Activated naive CD4-positive, alpha-beta T cell treated with anti-CD3 and anti-CD28 coated beads, Interleukin-2, amount 10 ng/mL, durations not matched to agents 7 days and 5 days (primary cell): ENCODE measurements around the gene GREB1.

ENCODE experiments used
- CTCF ChIA-PET: fragments of 350-600 bp; sonication (Branson Sonifier 250); formaldehyde crosslinking; loops from one replicate; lab custom pipeline; 2021; ENCODE audit warnings: antibody characterized with exemption; lab: Charles Lee
- DNase-seq: peaks from one replicate; pipeline ENCODE4 v3.0.0-alpha.2; 2020
- H3K27ac Mint-ChIP-seq: one replicate; pipeline ENCODE4 v1.8.0; 2021; ENCODE audit warnings: mild to moderate bottlenecking, moderate library complexity, mixed read lengths
- H3K27me3 Mint-ChIP-seq: one replicate; pipeline ENCODE4 v1.8.0; 2021; ENCODE audit warnings: mild to moderate bottlenecking, mixed read lengths
- H3K36me3 Mint-ChIP-seq: one replicate; pipeline ENCODE4 v1.8.0; 2021; ENCODE audit warnings: mixed read lengths
- H3K4me1 Mint-ChIP-seq: one replicate; pipeline ENCODE4 v1.8.0; 2021; ENCODE audit warnings: mixed read lengths
- H3K4me3 Mint-ChIP-seq: one replicate; pipeline ENCODE4 v1.8.0; 2021; ENCODE audit warnings: mild to moderate bottlenecking, moderate library complexity, mixed read lengths
- H3K9me3 Mint-ChIP-seq: one replicate; pipeline ENCODE4 v1.8.0; 2021; ENCODE audit warnings: mixed read lengths

Gene GREB1

GRCh38 chr2:11503354-11503927 is 30.4 kb upstream of the GREB1 start:
- Mint-ChIP-seq H3K27me3 (peaks cover 16% of the 10 kb centered on the region), H3K36me3 (no peaks in the 10 kb centered on the region), H3K27ac (no peak overlapping the region), H3K4me3 (no peak overlapping the region), H3K9me3 (peaks cover 2% of the 10 kb centered on the region), H3K4me1 (peaks cover 4% of the 10 kb centered on the region)
- CTCF ChIA-PET, result no interaction called here
- DNase-seq, result no peak

- H3K27ac Mint-ChIP-seq, result no peak overlapping the region
- peaks cover under 1% of the 10 kb centered on the region for H3K4me1 Mint-ChIP-seq
- no peaks in the 10 kb centered on the region for H3K36me3 Mint-ChIP-seq
- CTCF ChIA-PET, result no interaction called here
- H3K27me3 Mint-ChIP-seq, result peaks cover 17% of the 10 kb centered on the region
- no peak overlapping the region for H3K4me3 Mint-ChIP-seq
- DNase-seq, result no peak
- peaks cover 2% of the 10 kb centered on the region for H3K9me3 Mint-ChIP-seq
Measured at GRCh38 chr2:11505652-11506610, 27.9 kb upstream of the GREB1 start.

- Mint-ChIP-seq H3K36me3 (no peaks in the 10 kb centered on the region), H3K9me3 (peaks cover 2% of the 10 kb centered on the region), H3K4me1 (no peaks in the 10 kb centered on the region), H3K27ac (no peak overlapping the region), H3K4me3 (no peak overlapping the region), H3K27me3 (peaks cover 23% of the 10 kb centered on the region)
- no peak for DNase-seq
- CTCF ChIA-PET, result no interaction called here
Measured at GRCh38 chr2:11506611-11506969, 27.3 kb upstream of the GREB1 start.

GRCh38 chr2:11507517-11507916 is 26.3 kb upstream of the GREB1 start:
- H3K4me3 Mint-ChIP-seq, result no peak overlapping the region

GRCh38 chr2:11508279-11508678 is 25.6 kb upstream of the GREB1 start:
- Mint-ChIP-seq H3K27me3 (peaks cover 21% of the 10 kb centered on the region), H3K36me3 (no peaks in the 10 kb centered on the region), H3K9me3 (peaks cover 2% of the 10 kb centered on the region), H3K27ac (no peak overlapping the region), H3K4me1 (no peaks in the 10 kb centered on the region), H3K4me3 (no peak overlapping the region)
- DNase-seq, result no peak
- CTCF ChIA-PET, result no interaction called here

More at GRCh38 chr2:11507517-11507916, 26.3 kb upstream of the GREB1 start:
- Mint-ChIP-seq H3K36me3 (no peaks in the 10 kb centered on the region), H3K4me1 (no peaks in the 10 kb centered on the region), H3K9me3 (peaks cover 2% of the 10 kb centered on the region), H3K27me3 (peaks cover 25% of the 10 kb centered on the region), H3K27ac (no peak overlapping the region)
- CTCF ChIA-PET, result no interaction called here
- DNase-seq, result no peak

GRCh38 chr2:11509657-11510360 is 24.0 kb upstream of the GREB1 start:
- Mint-ChIP-seq H3K27ac (no peak overlapping the region), H3K4me1 (no peaks in the 10 kb centered on the region), H3K4me3 (no peak overlapping the region), H3K9me3 (no peaks in the 10 kb centered on the region), H3K27me3 (peaks cover 22% of the 10 kb centered on the region), H3K36me3 (no peaks in the 10 kb centered on the region)
- CTCF ChIA-PET, result no interaction called here
- DNase-seq, result no peak

- H3K27me3 Mint-ChIP-seq, result peaks cover 25% of the 10 kb centered on the region
- no peaks in the 10 kb centered on the region for H3K36me3 Mint-ChIP-seq
- CTCF ChIA-PET, result interaction anchor here (0.6 to 1.2 kb wide), 3 partner anchors 17 to 546 kb away, joined by 3 read pairs; no protein-coding TSS in a partner anchor
- H3K4me3 Mint-ChIP-seq, result no peak overlapping the region
- H3K9me3 Mint-ChIP-seq, result no peaks in the 10 kb centered on the region
- H3K27ac Mint-ChIP-seq, result no peak overlapping the region
- DNase-seq, result no peak
- no peaks in the 10 kb centered on the region for H3K4me1 Mint-ChIP-seq
Measured at GRCh38 chr2:11512431-11512830, 21.4 kb upstream of the GREB1 start.

GRCh38 chr2:11513319-11513718 is 20.5 kb upstream of the GREB1 start:
- Mint-ChIP-seq H3K27me3 (peaks cover 25% of the 10 kb centered on the region), H3K4me3 (no peak overlapping the region), H3K27ac (no peak overlapping the region), H3K36me3 (no peaks in the 10 kb centered on the region), H3K4me1 (no peaks in the 10 kb centered on the region), H3K9me3 (no peaks in the 10 kb centered on the region)
- CTCF ChIA-PET, result no interaction called here
- no peak for DNase-seq

- no peaks in the 10 kb centered on the region for H3K36me3 Mint-ChIP-seq
- H3K27me3 Mint-ChIP-seq, result peaks cover 25% of the 10 kb centered on the region
- H3K4me1 Mint-ChIP-seq, result no peaks in the 10 kb centered on the region
- DNase-seq, result no peak
- CTCF ChIA-PET, result no interaction called here
- H3K9me3 Mint-ChIP-seq, result no peaks in the 10 kb centered on the region
- H3K27ac Mint-ChIP-seq, result no peak overlapping the region
- H3K4me3 Mint-ChIP-seq, result no peak overlapping the region
Measured at GRCh38 chr2:11514081-11514730, 19.6 kb upstream of the GREB1 start.

GRCh38 chr2:11514904-11515303 is 18.9 kb upstream of the GREB1 start:
- peaks cover 21% of the 10 kb centered on the region for H3K27me3 Mint-ChIP-seq
- H3K9me3 Mint-ChIP-seq, result no peaks in the 10 kb centered on the region
- H3K27ac Mint-ChIP-seq, result no peak overlapping the region
- no peak overlapping the region for H3K4me3 Mint-ChIP-seq
- no peak for DNase-seq
- CTCF ChIA-PET, result no interaction called here
- no peaks in the 10 kb centered on the region for H3K36me3 Mint-ChIP-seq
- no peaks in the 10 kb centered on the region for H3K4me1 Mint-ChIP-seq

- Mint-ChIP-seq H3K27ac (no peak overlapping the region), H3K36me3 (no peaks in the 10 kb centered on the region), H3K4me3 (no peak overlapping the region), H3K9me3 (peaks cover 1% of the 10 kb centered on the region), H3K4me1 (no peaks in the 10 kb centered on the region), H3K27me3 (peaks cover 21% of the 10 kb centered on the region)
- no peak for DNase-seq
- CTCF ChIA-PET, result no interaction called here
Measured at GRCh38 chr2:11515490-11515981, 18.3 kb upstream of the GREB1 start.

GRCh38 chr2:11516984-11517648 is 16.7 kb upstream of the GREB1 start:
- Mint-ChIP-seq H3K4me3 (no peak overlapping the region), H3K4me1 (no peaks in the 10 kb centered on the region), H3K9me3 (peaks cover 2% of the 10 kb centered on the region), H3K27ac (no peak overlapping the region), H3K36me3 (no peaks in the 10 kb centered on the region), H3K27me3 (peaks cover 13% of the 10 kb centered on the region)
- DNase-seq, result no peak
- CTCF ChIA-PET, result no interaction called here

- no peak for DNase-seq
- CTCF ChIA-PET, result no interaction called here
- H3K9me3 Mint-ChIP-seq, result peaks cover 2% of the 10 kb centered on the region
Measured at GRCh38 chr2:11517906-11518305, 15.9 kb upstream of the GREB1 start.

More at GRCh38 chr2:11517906-11518305, 15.9 kb upstream of the GREB1 start:
- Mint-ChIP-seq H3K27ac (no peak overlapping the region), H3K27me3 (peaks cover 13% of the 10 kb centered on the region), H3K4me3 (no peak overlapping the region), H3K36me3 (no peaks in the 10 kb centered on the region), H3K4me1 (no peaks in the 10 kb centered on the region)
